Astrocyte (in vitro differentiated cells and primary cell): ENCODE measurements around the gene GBX1.

Experiments used
- EZH2 ChIP-seq: IDR thresholded peaks from 2 replicates; pipeline ENCODE4 v1.6.1; 2012; ENCODE audit warnings: mild to moderate bottlenecking, low read length, inconsistent platforms; ENCODE audit not compliant: insufficient read depth
- TF ChIP-seq, protein P1 (sequence below): IDR thresholded peaks from 2 replicates; pipeline ENCODE4 v1.5.1; 2011; ENCODE audit warnings: low read depth, mild to moderate bottlenecking, inconsistent platforms, low read length, moderate library complexity; ENCODE audit not compliant: insufficient read depth

DNA sequence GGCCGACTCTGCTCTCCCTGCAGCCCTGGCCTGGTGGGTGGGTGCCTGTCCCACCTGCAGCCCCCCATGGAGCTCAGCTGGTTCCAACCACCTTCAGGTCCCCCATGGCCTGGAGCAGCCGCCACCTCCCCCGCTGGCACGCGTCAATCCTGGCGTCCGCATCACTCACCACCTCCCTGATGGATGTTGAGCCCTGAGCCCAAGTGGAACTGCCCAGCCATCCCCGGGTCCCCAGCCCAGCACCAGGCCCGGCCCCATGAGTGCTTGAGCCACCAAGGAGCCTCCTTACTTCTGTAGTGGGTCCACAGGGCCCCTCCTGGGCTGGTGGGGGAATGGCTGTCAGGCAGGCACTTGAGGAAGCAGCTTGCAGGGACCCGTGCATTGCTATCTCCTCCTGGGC is 66.6 kb downstream of the GBX1 start:
- TF ChIP-seq, protein P1, sequence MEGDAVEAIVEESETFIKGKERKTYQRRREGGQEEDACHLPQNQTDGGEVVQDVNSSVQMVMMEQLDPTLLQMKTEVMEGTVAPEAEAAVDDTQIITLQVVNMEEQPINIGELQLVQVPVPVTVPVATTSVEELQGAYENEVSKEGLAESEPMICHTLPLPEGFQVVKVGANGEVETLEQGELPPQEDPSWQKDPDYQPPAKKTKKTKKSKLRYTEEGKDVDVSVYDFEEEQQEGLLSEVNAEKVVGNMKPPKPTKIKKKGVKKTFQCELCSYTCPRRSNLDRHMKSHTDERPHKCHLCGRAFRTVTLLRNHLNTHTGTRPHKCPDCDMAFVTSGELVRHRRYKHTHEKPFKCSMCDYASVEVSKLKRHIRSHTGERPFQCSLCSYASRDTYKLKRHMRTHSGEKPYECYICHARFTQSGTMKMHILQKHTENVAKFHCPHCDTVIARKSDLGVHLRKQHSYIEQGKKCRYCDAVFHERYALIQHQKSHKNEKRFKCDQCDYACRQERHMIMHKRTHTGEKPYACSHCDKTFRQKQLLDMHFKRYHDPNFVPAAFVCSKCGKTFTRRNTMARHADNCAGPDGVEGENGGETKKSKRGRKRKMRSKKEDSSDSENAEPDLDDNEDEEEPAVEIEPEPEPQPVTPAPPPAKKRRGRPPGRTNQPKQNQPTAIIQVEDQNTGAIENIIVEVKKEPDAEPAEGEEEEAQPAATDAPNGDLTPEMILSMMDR: no peak
- TF ChIP-seq EZH2: no peak
